GM12874 (cell line): ENCODE measurements around the gene GRIA4.

Experiments used
- CTCF ChIP-seq: IDR thresholded peaks from 2 replicates; pipeline ENCODE4 v1.5.1; 2011; ENCODE audit warnings: low read depth, mild to moderate bottlenecking, control low read depth, low read length, moderate library complexity; ENCODE audit not compliant: insufficient read depth

GRIA4 gene

DNA sequence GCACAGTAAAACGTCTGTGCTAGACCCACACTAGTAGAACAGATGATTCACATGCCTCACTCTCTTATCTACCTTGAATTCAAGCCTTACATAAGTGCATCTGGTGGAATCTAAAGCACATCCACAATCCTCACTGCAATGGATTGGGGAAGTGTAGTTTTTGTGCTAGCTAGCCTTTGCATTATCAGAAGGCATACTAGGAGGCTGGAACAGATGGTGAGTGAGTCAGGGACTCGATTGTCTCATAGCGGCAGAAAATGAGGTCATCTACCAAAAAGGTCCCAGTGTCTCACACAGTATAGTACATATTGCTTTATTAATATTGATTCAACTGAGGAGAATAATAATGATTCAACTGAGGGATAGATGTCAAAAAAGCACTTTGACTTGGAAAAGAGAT lies 402.9 kb downstream of the GRIA4 start:
- no peak for TF ChIP-seq CTCF

- TF ChIP-seq CTCF = no peak
Observed at GRCh38 chr11:106014035-106014434, 404.2 kb downstream of the GRIA4 start.

GRCh38 chr11:106014620-106015019 lies 404.7 kb downstream of the GRIA4 start:
- TF ChIP-seq CTCF = no peak

DNA sequence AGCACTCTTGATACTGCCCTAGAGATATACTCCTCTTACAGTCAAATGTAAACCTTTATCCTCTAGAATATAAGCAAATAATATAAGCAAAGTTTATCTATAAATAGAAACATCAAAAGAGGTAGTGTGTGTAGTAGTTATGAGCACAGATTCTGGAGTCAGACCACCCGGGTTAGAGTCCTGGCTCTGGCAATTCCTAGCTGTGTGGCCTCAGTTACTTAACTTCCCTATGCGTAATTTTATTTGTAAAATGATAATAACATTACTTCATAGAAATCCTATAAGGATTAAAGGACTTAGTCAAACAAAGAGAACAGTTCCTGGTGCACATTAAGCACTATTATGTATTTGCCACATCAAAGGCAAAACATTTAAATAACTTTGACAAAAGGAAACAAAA lies 405.2 kb downstream of the GRIA4 start:
- no peak for TF ChIP-seq CTCF

DNA sequence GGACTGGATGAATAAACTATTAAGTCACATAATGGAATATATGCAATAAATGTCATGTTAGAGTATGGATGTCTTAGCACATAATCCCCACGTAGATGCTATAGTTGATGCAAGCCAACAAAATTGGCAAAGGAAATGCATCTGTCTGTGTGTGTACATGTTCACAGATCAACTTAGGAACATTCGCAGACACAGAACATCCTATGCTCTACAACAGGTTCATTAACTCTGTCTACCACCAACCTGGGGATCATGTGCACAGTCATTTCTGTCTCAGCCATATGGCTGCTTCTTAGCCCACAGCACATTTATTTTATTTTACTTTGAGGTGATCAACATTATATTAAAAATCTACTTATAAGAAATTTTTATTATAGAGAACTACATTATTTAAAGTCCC lies 407.2 kb downstream of the GRIA4 start:
- no peak for TF ChIP-seq CTCF

DNA sequence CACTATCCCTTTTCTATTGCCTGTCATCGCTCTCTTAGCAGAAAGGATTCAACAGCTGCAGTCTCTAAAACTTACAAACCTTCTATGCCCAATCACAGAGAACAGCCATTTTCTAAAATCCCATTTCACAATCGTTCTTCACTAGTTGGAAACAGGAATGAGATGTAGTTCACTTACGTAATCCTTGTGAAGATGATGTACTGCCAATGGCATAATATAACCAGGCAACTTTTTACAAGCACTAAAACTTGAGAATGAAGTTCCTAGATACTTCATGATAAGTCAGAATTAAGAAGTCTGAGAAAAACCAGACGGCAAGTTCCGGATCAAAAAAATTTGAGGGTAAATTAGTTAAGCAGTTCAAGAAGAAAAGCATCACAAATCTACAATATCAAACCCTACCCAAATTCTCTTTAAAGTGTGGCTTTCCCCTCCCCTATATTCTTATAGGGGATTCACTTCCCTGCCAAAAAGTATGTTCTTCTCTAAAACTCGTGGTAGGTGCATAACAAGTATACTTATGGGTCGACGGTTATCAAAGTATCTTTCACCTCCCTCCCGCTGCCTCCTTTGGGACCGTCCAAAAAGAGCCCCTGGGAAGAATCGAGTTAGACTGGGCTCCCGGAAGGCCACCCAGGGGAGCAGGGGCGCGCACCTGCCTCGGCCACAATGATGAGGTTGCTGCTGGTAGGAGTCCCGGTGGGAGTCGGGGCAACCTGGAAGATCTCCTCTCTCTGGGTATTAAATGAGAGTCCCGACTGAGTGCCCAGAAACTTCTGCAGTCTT lies 411.5 kb downstream of the GRIA4 start:
- no peak for TF ChIP-seq CTCF

DNA sequence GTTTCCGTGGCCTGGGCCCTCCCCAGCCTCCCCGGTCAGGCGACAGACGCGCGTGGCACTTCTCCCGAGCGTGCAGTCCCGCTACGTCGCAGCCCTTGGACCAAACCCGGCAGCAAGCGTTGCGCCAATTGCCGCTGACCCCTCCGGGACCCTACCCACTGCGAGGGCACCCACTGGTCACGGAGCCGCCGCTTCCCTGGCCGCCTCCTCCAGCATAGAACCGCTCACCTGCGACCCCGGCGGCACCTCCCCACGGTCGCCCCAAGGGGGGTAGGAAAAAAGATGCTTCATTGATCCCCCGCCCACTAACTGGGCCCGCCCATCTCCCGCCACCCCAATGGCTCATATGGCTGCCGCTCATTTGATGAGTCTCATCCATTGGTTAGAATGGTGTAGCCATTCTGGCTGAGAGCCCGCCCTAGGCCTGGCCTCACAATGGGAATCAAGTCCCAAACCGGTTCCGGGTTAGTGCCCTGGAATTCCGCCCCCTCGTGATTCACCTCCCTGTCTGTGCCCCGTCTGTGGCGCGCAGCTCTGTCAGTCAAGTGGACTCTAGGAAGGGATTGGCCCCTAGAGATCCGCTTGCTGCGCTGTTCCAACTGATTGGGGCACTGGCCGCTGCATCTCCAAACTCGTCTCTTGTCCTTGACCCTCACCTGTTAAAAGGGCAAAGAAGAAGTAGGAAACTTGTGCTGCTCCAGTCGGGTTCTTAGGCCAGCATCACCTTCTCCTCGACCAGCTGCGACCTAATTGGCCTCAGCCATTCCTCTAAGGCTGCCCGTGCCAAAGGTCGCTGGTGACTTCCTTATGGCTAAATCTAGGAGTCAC lies 412.3 kb downstream of the GRIA4 start, which contains the start of gene MSANTD4:
Gene MSANTD4, minus strand, starts transcription at position 274 of the 828 bp plus-strand sequence. CDS start 11,323 bp downstream, outside the sequence.
- no peak for TF ChIP-seq CTCF
